ENCODE results near the gene RPS21. TPM values are rescaled to one million over a fixed set of nuclear protein-coding genes. Genes with fewer than 3 reads are reported as not detected.

RPS21 gene
- total RNA-seq, 1 experiment from 2014 or later, result 2,488 TPM

- POLR2A ChIA-PET, result no interaction called here
- no peaks in the 10 kb centered on the region for H3K27me3 ChIP-seq (ENCODE audit: insufficient read depth, low read length)
- H3K4me3 ChIP-seq (replicated peaks in 1 of 2; ENCODE audit: low read depth in 1 of 2, low read length in 2 of 2), result no peak overlapping the region
- CTCF ChIA-PET, result no interaction called here
- no TSS peak for BruUV-seq (replicated peaks)
- intact Hi-C loops (cut with micrococcal nuclease), result no loop called here
- peaks cover 47% of the 10 kb centered on the region for H3K79me2 ChIP-seq (ENCODE audit: insufficient read depth, low read length)
- RAD21 ChIA-PET (ENCODE audit: low non-redundant PET in 1 of 2, low total read pairs in 2 of 2, uncharacterized antibody in 2 of 2, unreplicated experiment in 2 of 2), result interaction anchor here in 1 of 2 experiments (0.5 kb wide), 1 partner anchor 48 kb away, joined by 8 read pairs; no protein-coding TSS in a partner anchor
- H3K9ac ChIP-seq (ENCODE audit: low read length), result peak overlapping the region; percentile 74
- no peaks in the 10 kb centered on the region for H3K9me2 ChIP-seq (ENCODE audit: insufficient read depth)
- DNase-seq (ENCODE audit: low read depth, low spot score), result no peak
- no peaks in the 10 kb centered on the region for H3K9me3 ChIP-seq (ENCODE audit: control insufficient read depth in 1 of 2, insufficient read depth in 1 of 2, low read depth in 1 of 2, low read length in 2 of 2)
- TF ChIP-seq EZH2 (IDR thresholded peaks at IDR 0.05) (no peak), ZNF274 (IDR thresholded peaks at IDR 0.05; ENCODE audit: low read depth, low read length) (no peak), SIN3A (IDR thresholded peaks at IDR 0.05; ENCODE audit: low read depth) (no peak), RAD21 (IDR thresholded peaks at IDR 0.05; ENCODE audit: low read depth) (no peak), SRF (IDR thresholded peaks at IDR 0.05; ENCODE audit: low read depth) (no peak), MAX (IDR thresholded peaks at IDR 0.05) (no peak), EGR1 (IDR thresholded peaks at IDR 0.05; ENCODE audit: low read depth) (no peak), POLR2AphosphoS5 (IDR thresholded peaks at IDR 0.05; ENCODE audit: low read depth, low read length) (no peak), YY1 (IDR thresholded peaks at IDR 0.05; ENCODE audit: extremely low read depth, insufficient replicate concordance, low read depth, low read length) (no peak)
- TF ChIP-seq, protein P1, sequence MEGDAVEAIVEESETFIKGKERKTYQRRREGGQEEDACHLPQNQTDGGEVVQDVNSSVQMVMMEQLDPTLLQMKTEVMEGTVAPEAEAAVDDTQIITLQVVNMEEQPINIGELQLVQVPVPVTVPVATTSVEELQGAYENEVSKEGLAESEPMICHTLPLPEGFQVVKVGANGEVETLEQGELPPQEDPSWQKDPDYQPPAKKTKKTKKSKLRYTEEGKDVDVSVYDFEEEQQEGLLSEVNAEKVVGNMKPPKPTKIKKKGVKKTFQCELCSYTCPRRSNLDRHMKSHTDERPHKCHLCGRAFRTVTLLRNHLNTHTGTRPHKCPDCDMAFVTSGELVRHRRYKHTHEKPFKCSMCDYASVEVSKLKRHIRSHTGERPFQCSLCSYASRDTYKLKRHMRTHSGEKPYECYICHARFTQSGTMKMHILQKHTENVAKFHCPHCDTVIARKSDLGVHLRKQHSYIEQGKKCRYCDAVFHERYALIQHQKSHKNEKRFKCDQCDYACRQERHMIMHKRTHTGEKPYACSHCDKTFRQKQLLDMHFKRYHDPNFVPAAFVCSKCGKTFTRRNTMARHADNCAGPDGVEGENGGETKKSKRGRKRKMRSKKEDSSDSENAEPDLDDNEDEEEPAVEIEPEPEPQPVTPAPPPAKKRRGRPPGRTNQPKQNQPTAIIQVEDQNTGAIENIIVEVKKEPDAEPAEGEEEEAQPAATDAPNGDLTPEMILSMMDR (IDR thresholded peaks at IDR 0.05 in 2 of 3, conservative IDR thresholded peaks at IDR 0.05 in 1 of 3; ENCODE audit: borderline replicate concordance in 1 of 3, insufficient read depth in 1 of 3, low read depth in 2 of 3, low read length in 2 of 3), result no peak
- TF ChIP-seq, protein P2, sequence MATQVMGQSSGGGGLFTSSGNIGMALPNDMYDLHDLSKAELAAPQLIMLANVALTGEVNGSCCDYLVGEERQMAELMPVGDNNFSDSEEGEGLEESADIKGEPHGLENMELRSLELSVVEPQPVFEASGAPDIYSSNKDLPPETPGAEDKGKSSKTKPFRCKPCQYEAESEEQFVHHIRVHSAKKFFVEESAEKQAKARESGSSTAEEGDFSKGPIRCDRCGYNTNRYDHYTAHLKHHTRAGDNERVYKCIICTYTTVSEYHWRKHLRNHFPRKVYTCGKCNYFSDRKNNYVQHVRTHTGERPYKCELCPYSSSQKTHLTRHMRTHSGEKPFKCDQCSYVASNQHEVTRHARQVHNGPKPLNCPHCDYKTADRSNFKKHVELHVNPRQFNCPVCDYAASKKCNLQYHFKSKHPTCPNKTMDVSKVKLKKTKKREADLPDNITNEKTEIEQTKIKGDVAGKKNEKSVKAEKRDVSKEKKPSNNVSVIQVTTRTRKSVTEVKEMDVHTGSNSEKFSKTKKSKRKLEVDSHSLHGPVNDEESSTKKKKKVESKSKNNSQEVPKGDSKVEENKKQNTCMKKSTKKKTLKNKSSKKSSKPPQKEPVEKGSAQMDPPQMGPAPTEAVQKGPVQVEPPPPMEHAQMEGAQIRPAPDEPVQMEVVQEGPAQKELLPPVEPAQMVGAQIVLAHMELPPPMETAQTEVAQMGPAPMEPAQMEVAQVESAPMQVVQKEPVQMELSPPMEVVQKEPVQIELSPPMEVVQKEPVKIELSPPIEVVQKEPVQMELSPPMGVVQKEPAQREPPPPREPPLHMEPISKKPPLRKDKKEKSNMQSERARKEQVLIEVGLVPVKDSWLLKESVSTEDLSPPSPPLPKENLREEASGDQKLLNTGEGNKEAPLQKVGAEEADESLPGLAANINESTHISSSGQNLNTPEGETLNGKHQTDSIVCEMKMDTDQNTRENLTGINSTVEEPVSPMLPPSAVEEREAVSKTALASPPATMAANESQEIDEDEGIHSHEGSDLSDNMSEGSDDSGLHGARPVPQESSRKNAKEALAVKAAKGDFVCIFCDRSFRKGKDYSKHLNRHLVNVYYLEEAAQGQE (IDR thresholded peaks at IDR 0.05; ENCODE audit: low read depth), result no peak
- H3K36me3 ChIP-seq (ENCODE audit: control insufficient read depth in 1 of 2, insufficient read depth in 2 of 2, low read length in 2 of 2), result peaks cover 3 to 29% of the 10 kb centered on the region in 2 experiments; a peak in 2 of 4 replicates
- H4K20me1 ChIP-seq (ENCODE audit: insufficient read depth), result no peaks in the 10 kb centered on the region
- no peak for ATAC-seq
- peak overlapping the region; percentile 89 for H3K4me2 ChIP-seq (ENCODE audit: low read length)
- H3K4me1 ChIP-seq (ENCODE audit: control insufficient read depth in 1 of 2, insufficient read depth in 2 of 2, low read length in 2 of 2), result peaks cover 40 to 64% of the 10 kb centered on the region in 2 experiments
- H2AFZ ChIP-seq (ENCODE audit: low read depth, low read length, poor library complexity, severe bottlenecking), result no peak overlapping the region
- peak overlapping the region; percentile 99 for H3K27ac ChIP-seq (ENCODE audit: low read depth, low read length)
These were observed 35.2 kb upstream of the RPS21 start for GRCh38 chr20:62351469-62352401.

All from HCT116 (cell line).